GM21737 (cell line): ENCODE data around the gene ANKRD11.
"Not testable (repeated sequence)": the region's sequence is repeated elsewhere in the genome, so short reads cannot be mapped to it uniquely, and the experiment has no call there.

ENCODE experiments used
- ATAC-seq: cut with Tn5 transposase; IDR thresholded peaks from one replicate; pipeline ENCODE4 v1.9.1; 2021; ENCODE audit warnings: mild to moderate bottlenecking, moderate library complexity; ENCODE audit not compliant: unreplicated experiment

Gene ANKRD11

GRCh38 chr16:89435059-89435458 is 55.3 kb downstream of the ANKRD11 start:
- not testable (repeated sequence) for ATAC-seq

- no peak for ATAC-seq
Observed at GRCh38 chr16:89434490-89434889, 55.9 kb downstream of the ANKRD11 start.

GRCh38 chr16:89433363-89433984 is 56.9 kb downstream of the ANKRD11 start:
- not testable (repeated sequence) for ATAC-seq

- ATAC-seq, result no peak
Observed at GRCh38 chr16:89431630-89432029, 58.7 kb downstream of the ANKRD11 start.

- no peak for ATAC-seq
Observed at GRCh38 chr16:89431158-89431584, 59.2 kb downstream of the ANKRD11 start.

GRCh38 chr16:89430436-89431157 is 59.8 kb downstream of the ANKRD11 start:
- ATAC-seq, result no peak

GRCh38 chr16:89428605-89429004 is 61.8 kb downstream of the ANKRD11 start:
- not testable (repeated sequence) for ATAC-seq

- ATAC-seq, result no peak
Observed at GRCh38 chr16:89426736-89427530, 63.4 kb downstream of the ANKRD11 start.

GRCh38 chr16:89425523-89425922 is 64.8 kb downstream of the ANKRD11 start:
- no peak for ATAC-seq

- no peak for ATAC-seq
Observed at GRCh38 chr16:89423681-89424260, 66.6 kb downstream of the ANKRD11 start.

GRCh38 chr16:89422905-89423630 is 67.3 kb downstream of the ANKRD11 start:
- peak; percentile 46 for ATAC-seq

GRCh38 chr16:89422527-89422904 is 67.8 kb downstream of the ANKRD11 start:
- ATAC-seq, result peak; percentile 65

- ATAC-seq, result not testable (repeated sequence)
Observed at GRCh38 chr16:89421300-89421699, 69.1 kb downstream of the ANKRD11 start.

- no peak for ATAC-seq
Observed at GRCh38 chr16:89420204-89420603, 70.2 kb downstream of the ANKRD11 start.

GRCh38 chr16:89418352-89418751 is 72.0 kb downstream of the ANKRD11 start:
- ATAC-seq, result no peak

- no peak for ATAC-seq
Observed at GRCh38 chr16:89417352-89417751, 73.0 kb downstream of the ANKRD11 start.

GRCh38 chr16:89413811-89414585 is 76.4 kb downstream of the ANKRD11 start:
- no peak for ATAC-seq

- no peak for ATAC-seq
Observed at GRCh38 chr16:89412811-89413210, 77.5 kb downstream of the ANKRD11 start.

GRCh38 chr16:89411335-89411850 is 79.0 kb downstream of the ANKRD11 start:
- no peak for ATAC-seq
